Measurements from ENCODE around the gene YWHAG. TPM values are rescaled to one million over a fixed set of nuclear protein-coding genes. Genes with fewer than 3 reads are reported as not detected.

Gene YWHAG
- total and polyA plus RNA-seq, 9 of the 15 experiments (the other 6 are each of a cell fraction or from before 2014, with no cell fraction given) = 30.4 to 246 (median 94.5) TPM

DNA sequence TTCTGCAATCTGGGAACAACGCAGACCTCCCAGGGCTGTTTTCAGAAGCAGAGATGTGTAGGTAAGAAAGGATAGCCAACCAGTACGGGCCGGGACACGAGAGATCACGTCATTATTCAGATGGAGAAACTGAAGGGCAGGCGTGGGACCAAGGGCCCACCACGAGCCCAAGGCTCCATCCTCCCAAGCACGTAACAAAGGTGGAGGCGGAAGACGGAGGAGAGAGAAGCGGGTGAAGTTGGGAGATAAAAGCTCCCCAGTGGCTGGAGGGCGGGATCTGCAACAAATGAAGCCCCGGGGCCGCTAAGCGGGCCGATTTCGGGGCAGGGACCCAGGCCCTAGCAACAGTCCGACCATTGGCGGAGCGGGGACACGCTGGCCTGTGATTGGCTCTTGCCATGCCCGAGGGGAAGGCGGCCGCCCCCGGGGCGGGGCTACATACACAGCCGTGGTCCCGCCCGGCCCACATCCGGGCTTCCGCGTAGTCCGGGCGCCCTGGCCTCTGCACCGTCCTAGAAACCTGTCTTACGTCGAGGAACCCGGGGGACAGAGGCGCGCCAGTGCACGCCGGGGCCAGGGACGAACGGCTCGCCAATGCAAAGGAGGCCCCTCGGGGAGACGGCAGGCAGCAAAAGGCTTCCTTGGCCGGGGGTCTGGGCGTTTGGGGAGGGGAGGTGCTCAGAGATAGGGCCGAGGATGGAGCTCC is 40.9 kb downstream of the YWHAG start (continued):
- TF ChIP-seq, protein P1, sequence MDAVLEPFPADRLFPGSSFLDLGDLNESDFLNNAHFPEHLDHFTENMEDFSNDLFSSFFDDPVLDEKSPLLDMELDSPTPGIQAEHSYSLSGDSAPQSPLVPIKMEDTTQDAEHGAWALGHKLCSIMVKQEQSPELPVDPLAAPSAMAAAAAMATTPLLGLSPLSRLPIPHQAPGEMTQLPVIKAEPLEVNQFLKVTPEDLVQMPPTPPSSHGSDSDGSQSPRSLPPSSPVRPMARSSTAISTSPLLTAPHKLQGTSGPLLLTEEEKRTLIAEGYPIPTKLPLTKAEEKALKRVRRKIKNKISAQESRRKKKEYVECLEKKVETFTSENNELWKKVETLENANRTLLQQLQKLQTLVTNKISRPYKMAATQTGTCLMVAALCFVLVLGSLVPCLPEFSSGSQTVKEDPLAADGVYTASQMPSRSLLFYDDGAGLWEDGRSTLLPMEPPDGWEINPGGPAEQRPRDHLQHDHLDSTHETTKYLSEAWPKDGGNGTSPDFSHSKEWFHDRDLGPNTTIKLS (IDR thresholded peaks at IDR 0.05; ENCODE audit: borderline replicate concordance, low read depth) = no peak; the same call in 1 of the 2 replicates
- TF ChIP-seq, protein P2, sequence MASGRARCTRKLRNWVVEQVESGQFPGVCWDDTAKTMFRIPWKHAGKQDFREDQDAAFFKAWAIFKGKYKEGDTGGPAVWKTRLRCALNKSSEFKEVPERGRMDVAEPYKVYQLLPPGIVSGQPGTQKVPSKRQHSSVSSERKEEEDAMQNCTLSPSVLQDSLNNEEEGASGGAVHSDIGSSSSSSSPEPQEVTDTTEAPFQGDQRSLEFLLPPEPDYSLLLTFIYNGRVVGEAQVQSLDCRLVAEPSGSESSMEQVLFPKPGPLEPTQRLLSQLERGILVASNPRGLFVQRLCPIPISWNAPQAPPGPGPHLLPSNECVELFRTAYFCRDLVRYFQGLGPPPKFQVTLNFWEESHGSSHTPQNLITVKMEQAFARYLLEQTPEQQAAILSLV (tag; IDR thresholded peaks at IDR 0.05) = no peak
- TF ChIP-seq PCBP2 (IDR thresholded peaks at IDR 0.05; ENCODE audit: low read depth, low read length, poor library complexity, severe bottlenecking) = no peak
- peak; percentile 46 for TF ChIP-seq PCBP1 (IDR thresholded peaks at IDR 0.05; ENCODE audit: low read depth, low read length, poor library complexity, severe bottlenecking)
- TF ChIP-seq TFE3 (CRISPR knock-in tag; IDR thresholded peaks at IDR 0.05) = no peak
- TF ChIP-seq ZNF717 (CRISPR knock-in tag; IDR thresholded peaks at IDR 0.05) = no peak
- 0 out of 2 replicates have a peak, but pooled peaks have one; percentile 5 for TF ChIP-seq ATF4 (CRISPR knock-in tag; IDR thresholded peaks at IDR 0.05)
- no peak for TF ChIP-seq POU5F1 (IDR thresholded peaks at IDR 0.05; ENCODE audit: borderline replicate concordance, low read depth, low read length, partially characterized antibody)
- no peak for TF ChIP-seq HSF4 (CRISPR knock-in tag; IDR thresholded peaks at IDR 0.05; ENCODE audit: borderline replicate concordance)
- peak; percentile 69 for TF ChIP-seq CXXC5 (CRISPR knock-in tag; IDR thresholded peaks at IDR 0.05)
- TF ChIP-seq HIVEP1 (CRISPR knock-in tag; IDR thresholded peaks at IDR 0.05) = no peak
- TF ChIP-seq ZNF764 (CRISPR knock-in tag; IDR thresholded peaks at IDR 0.05; ENCODE audit: low read depth) = no peak
- TF ChIP-seq, protein P3, sequence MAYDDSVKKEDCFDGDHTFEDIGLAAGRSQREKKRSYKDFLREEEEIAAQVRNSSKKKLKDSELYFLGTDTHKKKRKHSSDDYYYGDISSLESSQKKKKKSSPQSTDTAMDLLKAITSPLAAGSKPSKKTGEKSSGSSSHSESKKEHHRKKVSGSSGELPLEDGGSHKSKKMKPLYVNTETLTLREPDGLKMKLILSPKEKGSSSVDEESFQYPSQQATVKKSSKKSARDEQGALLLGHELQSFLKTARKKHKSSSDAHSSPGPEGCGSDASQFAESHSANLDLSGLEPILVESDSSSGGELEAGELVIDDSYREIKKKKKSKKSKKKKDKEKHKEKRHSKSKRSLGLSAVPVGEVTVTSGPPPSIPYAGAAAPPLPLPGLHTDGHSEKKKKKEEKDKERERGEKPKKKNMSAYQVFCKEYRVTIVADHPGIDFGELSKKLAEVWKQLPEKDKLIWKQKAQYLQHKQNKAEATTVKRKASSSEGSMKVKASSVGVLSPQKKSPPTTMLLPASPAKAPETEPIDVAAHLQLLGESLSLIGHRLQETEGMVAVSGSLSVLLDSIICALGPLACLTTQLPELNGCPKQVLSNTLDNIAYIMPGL (CRISPR knock-in tag; IDR thresholded peaks at IDR 0.05) = no peak
- TF ChIP-seq L3MBTL2 (IDR thresholded peaks at IDR 0.05) = peak; percentile 81
- TF ChIP-seq, protein P4, sequence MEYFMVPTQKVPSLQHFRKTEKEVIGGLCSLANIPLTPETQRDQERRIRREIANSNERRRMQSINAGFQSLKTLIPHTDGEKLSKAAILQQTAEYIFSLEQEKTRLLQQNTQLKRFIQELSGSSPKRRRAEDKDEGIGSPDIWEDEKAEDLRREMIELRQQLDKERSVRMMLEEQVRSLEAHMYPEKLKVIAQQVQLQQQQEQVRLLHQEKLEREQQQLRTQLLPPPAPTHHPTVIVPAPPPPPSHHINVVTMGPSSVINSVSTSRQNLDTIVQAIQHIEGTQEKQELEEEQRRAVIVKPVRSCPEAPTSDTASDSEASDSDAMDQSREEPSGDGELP (CRISPR knock-in tag; IDR thresholded peaks at IDR 0.05; ENCODE audit: borderline replicate concordance) = no peak
- TF ChIP-seq DIDO1 (tag; IDR thresholded peaks at IDR 0.05; ENCODE audit: low read depth) = no peak
- TF ChIP-seq IRF2 (CRISPR knock-in tag; IDR thresholded peaks at IDR 0.05) = no peak
- TF ChIP-seq ATF7 (IDR thresholded peaks at IDR 0.05) = peak; percentile 89; the same call in 1 of the 2 replicates
- peak; percentile 95; the same call in 1 of the 2 replicates for TF ChIP-seq GTF2F1 (IDR thresholded peaks at IDR 0.05; ENCODE audit: low read depth, low read length)
- TF ChIP-seq SRSF1 (IDR thresholded peaks at IDR 0.05; ENCODE audit: low read depth, low read length) = no peak
